ENCODE data around the gene TUBA4B. TPM values are rescaled to one million over a fixed set of nuclear protein-coding genes. Genes with fewer than 3 reads are reported as not detected.

Gene TUBA4B
- total and polyA plus RNA-seq, 12 donors, result not detected

DNA sequence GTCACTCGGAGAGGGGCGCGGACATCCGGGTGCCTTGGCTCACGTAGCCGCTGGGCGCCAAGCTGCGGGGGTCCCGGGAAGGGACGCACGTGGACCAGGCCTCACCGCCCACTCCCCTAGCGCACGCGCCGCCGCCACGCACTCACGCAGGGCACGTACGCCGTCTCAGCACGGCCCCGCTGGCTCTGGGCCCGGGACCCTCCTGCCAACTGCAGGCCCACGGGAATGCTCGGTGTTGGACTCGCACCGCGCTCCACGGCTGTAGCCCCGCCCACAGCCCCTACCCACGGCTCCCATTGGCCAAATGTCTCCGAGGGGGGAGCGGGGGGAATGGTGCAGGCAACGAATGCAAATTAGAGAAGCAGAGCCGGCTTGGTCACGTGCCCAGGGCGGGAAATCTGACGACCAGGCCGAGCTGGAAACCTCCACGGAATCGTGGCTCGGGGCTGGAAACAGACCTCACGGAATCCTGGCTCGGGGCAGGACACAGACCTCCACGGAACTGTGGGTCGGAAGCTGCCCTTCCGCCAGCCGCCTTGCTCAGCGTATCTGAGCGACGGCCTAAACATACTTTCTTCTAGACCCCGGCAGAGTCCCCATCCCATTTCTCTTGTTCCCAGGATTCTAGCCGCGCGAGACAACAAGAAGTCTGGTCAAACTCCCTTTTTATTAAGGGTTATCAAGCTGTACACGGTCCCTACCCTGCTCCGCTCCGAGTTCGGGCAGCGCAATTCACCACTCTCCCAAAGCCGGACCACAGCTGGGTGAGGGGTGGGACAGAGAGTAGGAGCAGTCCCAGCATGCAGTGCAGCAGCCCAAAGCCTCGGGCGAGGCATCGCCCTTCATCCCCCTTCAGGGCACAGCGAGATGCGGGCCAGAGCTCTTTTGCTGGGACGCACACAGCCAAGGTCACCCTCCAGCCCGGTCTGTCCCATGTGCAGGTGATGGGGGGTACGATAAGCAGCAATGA, 34.0 kb upstream of the TUBA4B start, which contains the start of gene ABCB6:
TSS of gene ABCB6 (minus strand) at position 227 of the 970 bp plus-strand sequence. CDS start 285 bp downstream, outside the sequence.
- intact Hi-C loops (cut with DNase I), result loop anchor here in 5 of 10 donors (1.0 to 5.0 kb wide), 5 partner anchors 13 to 62 kb away; partner anchors contain the start of genes CNPPD1 (in 3 of the 5), RETREG2 (in 2 of the 5), NHEJ1 (in 1 of the 5) and ZFAND2B (in 1 of the 5)
- DNase-seq (peak; percentile 97 to 98), ATAC-seq (peak; percentile 90 to 93 (median 92))
- H3K27ac ChIP-seq, result peak within 1 kb of the TSS; percentile 72 to 95 (median 90)
- H3K4me3 ChIP-seq, result peak within 1 kb of the TSS; percentile 30 to 75 (median 64)
- H3K36me3 ChIP-seq, result peaks cover 2 to 72% (median 43%) of the 10 kb centered on the region in 9 donors
- H3K9me3 ChIP-seq, result no peaks in the 10 kb centered on the region
- H3K27me3 ChIP-seq, result no peaks in the 10 kb centered on the region
- TF ChIP-seq, protein P1, sequence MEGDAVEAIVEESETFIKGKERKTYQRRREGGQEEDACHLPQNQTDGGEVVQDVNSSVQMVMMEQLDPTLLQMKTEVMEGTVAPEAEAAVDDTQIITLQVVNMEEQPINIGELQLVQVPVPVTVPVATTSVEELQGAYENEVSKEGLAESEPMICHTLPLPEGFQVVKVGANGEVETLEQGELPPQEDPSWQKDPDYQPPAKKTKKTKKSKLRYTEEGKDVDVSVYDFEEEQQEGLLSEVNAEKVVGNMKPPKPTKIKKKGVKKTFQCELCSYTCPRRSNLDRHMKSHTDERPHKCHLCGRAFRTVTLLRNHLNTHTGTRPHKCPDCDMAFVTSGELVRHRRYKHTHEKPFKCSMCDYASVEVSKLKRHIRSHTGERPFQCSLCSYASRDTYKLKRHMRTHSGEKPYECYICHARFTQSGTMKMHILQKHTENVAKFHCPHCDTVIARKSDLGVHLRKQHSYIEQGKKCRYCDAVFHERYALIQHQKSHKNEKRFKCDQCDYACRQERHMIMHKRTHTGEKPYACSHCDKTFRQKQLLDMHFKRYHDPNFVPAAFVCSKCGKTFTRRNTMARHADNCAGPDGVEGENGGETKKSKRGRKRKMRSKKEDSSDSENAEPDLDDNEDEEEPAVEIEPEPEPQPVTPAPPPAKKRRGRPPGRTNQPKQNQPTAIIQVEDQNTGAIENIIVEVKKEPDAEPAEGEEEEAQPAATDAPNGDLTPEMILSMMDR (IDR thresholded peaks at IDR 0.05), result no peak
- H3K4me1 ChIP-seq, result peaks cover 12 to 40% (median 34%) of the 10 kb centered on the region in 9 donors
- WGBS, 2 donors, result 4 to 5% methylated on average over 67 to 71 of the region's 71 CpGs

DNA sequence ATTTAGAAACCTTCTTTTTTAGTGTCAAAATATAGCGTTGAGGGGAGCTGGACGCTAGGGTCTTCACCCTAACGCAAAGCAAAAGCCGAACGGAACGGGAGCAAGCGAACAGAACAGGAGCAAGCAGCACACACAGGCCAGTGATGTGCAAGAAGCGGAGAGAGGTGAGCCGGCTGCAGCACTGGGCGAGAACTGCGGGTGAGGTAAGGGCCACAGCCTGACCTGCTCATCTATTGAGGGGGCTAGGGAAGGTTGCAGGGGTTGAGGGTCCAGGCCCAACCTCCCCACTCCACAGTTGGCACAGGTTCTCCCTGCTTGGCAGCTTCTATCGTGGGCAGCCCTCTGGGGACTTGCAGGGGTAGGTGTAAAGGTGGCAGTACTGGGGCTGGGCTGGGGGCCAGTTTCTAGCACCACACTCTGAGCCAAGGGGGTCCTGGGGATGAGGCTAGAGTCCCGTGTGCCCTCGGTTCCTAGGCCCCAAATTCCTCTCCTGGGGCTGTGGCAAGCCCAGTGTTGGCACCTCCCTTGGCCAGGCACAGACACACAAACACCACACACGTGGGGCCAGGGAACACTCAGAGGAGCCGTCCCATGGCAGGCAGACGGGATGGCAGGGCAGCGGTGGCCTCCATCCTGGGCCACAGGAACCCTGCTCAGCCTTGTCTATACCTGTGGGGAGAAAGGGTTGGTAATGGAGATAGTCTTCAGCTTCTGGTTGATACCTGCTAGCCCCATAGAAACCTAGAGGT, 33.1 kb upstream of the TUBA4B start:
- Histone ChIP-seq H3K4me3 (peak overlapping the region in 4 of 10 donors; percentile 62 to 75 (median 65)), H3K4me1 (peaks cover 12 to 40% (median 35%) of the 10 kb centered on the region in 9 donors), H3K27me3 (no peaks in the 10 kb centered on the region), H3K9me3 (no peaks in the 10 kb centered on the region), H3K27ac (peak overlapping the region in 4 of 10 donors; percentile 90 to 93 (median 92)), H3K36me3 (peaks cover 2 to 72% (median 52%) of the 10 kb centered on the region in 9 donors)
- intact Hi-C loops (cut with DNase I), result loop anchor here in 5 of 10 donors (2.0 to 10.0 kb wide), 4 partner anchors 43 to 75 kb away; partner anchors contain the start of genes CNPPD1 (in 2 of the 5), RETREG2 (in 2 of the 5) and NHEJ1 (in 1 of the 5)
- TF ChIP-seq, protein P1 (IDR thresholded peaks at IDR 0.05), result no peak
- 86 to 89% methylated on average over 18 of the region's 18 CpGs for WGBS, 2 donors
- DNase-seq (no peak), ATAC-seq (no peak)

DNA sequence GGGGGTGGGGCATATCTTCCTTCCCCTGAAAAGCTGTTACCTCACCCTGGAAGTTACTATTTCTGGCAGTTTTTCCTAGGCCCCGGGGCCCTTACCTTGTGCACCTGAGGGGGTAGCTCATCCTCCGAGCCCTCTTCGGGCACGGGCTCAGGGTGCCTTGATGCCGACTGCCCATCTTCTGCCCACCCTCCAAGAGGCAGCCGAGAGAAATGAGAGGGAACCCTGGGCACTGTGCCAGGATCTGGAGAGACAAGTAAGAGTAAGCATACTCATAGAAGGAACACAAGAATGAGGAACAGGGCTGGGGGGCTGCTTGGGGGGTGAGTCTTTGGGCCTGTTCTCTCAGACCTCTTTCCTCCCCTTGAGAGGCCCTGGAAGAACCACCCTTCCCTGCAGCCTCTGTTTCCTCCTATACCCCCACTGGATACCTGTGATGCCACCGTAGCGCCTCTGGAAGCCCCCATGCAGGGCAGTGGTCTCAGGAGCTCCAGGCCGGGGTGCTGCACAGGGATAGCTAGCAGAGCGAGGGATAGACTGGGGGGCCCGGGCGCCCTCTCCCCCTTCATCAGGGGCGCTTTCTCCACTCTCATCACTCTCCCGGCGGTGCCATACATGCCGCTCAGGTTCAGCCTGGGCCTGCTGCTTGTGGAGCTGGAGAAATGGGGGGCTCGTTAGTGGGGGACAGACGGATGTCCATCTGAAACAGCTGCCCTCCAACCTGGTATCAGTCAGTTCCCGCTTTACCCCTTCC, 32.2 kb upstream of the TUBA4B start:
- TF ChIP-seq, protein P1 (IDR thresholded peaks at IDR 0.05), result no peak
- H3K4me3 ChIP-seq, result no peak overlapping the region
- peaks cover 12 to 45% (median 35%) of the 10 kb centered on the region in 9 donors for H3K4me1 ChIP-seq
- no peaks in the 10 kb centered on the region for H3K27me3 ChIP-seq
- ATAC-seq (no peak), DNase-seq (no peak)
- intact Hi-C loops (cut with DNase I), result loop anchor here in 1 of 10 donors (10.0 kb wide), 1 partner anchor 74 kb away; no protein-coding TSS in a partner anchor
- WGBS, 2 donors, result 87 to 90% methylated on average over 18 to 19 of the region's 19 CpGs
- H3K27ac ChIP-seq, result no peak overlapping the region
- H3K36me3 ChIP-seq, result peaks cover 2 to 72% (median 54%) of the 10 kb centered on the region in 9 donors
- no peaks in the 10 kb centered on the region for H3K9me3 ChIP-seq

All from heart right ventricle (tissue), 16 donors.